Activated T-cell treated with anti-CD3 and anti-CD28 coated beads, Interleukin-2, amount 50 U/mL, for 4 hours (primary cell): Measurements from ENCODE around the gene GCK. TPM values are rescaled to one million over a fixed set of nuclear protein-coding genes. Genes with fewer than 3 reads are reported as not detected.

ENCODE experiments used
- ATAC-seq, 2 donors: fragments of 200-7000 bp; cut with Tn5 transposase; one replicate each; pipeline ENCODE4 v1.10.0; 2021
- DNase-seq: peaks from one replicate; pipeline ENCODE4 v3.0.0-alpha.2; 2020
- H3K27me3 Mint-ChIP-seq: one replicate; pipeline ENCODE4 v1.8.0; 2021; ENCODE audit warnings: low read depth, mixed read lengths
- H3K36me3 Mint-ChIP-seq: one replicate; pipeline ENCODE4 v1.8.0; 2022; ENCODE audit warnings: mixed read lengths; ENCODE audit not compliant: insufficient read depth
- H3K4me1 Mint-ChIP-seq: one replicate; pipeline ENCODE4 v1.8.0; 2021; ENCODE audit warnings: low read depth, mixed read lengths
- H3K4me3 Mint-ChIP-seq: one replicate; pipeline ENCODE4 v1.8.0; 2021; ENCODE audit warnings: mild to moderate bottlenecking, moderate library complexity, mixed read lengths
- H3K9me3 Mint-ChIP-seq: one replicate; pipeline ENCODE4 v1.8.0; 2021; ENCODE audit warnings: mixed read lengths
- total RNA-seq, 3 donors: library from RNA; stranded (reverse); gene quantifications; one replicate each; pipeline ENCODE4 v1.2.1, GENCODE V29; 2021

The GCK gene
- total RNA-seq, 3 donors from 2014 or later = 1.3 to 4.3 (median 2.7) TPM

DNA sequence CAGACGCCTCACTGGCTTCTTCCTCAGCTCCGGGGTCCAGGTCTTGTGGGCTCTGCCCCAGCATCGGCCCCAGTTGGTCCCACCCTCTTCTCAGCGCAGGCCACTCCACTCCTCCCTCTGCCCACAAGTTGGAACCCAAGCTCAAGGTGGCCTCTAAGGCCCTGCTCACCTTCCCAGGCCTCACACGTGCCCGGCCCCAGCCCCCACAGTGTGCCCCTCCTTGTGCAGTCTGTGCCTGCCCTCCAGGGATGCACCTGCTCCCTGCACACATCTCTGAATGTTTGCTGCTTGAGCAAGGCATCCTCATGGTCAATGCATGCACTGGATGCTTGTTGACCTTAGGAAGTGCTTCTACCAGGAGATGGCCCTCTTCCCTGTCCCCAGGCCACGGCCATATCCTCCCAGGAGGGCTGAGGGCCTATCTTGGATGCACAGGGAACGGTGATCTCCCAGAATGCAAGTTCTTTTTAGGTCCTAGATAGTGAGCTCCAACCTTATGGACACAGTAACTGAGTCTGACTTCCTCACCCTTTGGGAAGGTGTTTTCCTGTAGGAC is 92.8 kb downstream of the GCK start:
- Mint-ChIP-seq H3K4me1 (peaks cover 10% of the 10 kb centered on the region), H3K27me3 (no peaks in the 10 kb centered on the region), H3K9me3 (no peaks in the 10 kb centered on the region), H3K4me3 (no peak overlapping the region), H3K36me3 (no peaks in the 10 kb centered on the region)
- ATAC-seq (no peak), DNase-seq (no peak)

- Mint-ChIP-seq H3K36me3 (no peaks in the 10 kb centered on the region), H3K4me1 (peaks cover 10% of the 10 kb centered on the region), H3K27me3 (no peaks in the 10 kb centered on the region), H3K9me3 (no peaks in the 10 kb centered on the region), H3K4me3 (no peak overlapping the region)
- ATAC-seq (no peak), DNase-seq (no peak)
Measured at GRCh38 chr7:44095781-44096180, 93.5 kb downstream of the GCK start.

DNA sequence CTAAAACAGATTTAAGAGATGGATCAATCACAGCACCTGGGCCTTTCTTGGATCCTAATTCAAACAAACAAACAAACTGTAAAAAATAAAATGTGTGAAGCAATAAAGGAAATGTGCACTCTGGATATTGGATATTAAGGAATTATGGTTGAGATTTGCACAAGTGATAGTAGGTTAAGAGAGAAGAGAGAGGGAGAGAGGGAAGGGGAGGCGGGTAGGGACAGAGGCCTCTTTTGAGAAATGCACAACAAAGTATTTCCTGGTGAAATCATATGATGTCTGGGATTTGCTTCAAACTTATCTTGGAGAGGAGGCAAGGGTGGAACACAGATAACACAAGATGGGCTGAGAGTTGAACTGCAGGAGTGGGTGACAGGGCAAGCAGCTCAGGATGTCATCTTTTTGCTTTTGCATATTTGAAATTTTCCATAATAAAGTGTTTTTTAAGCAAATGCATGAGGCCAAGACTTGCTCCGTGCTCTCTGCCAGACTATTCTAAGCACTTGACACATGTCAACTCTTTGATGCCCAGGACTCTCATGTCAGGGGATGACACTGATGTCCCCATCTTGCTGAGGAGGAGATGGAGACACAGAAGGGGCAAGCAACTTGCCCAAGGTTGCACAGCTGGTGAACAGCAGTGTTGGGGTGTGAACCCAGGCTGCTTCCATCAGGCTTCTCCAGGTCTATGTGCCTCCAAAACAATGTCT is 94.2 kb downstream of the GCK start:
- no peaks in the 10 kb centered on the region for H3K27me3 Mint-ChIP-seq
- ATAC-seq (no peak), DNase-seq (no peak)
- H3K4me1 Mint-ChIP-seq = peaks cover 10% of the 10 kb centered on the region
- H3K9me3 Mint-ChIP-seq = no peaks in the 10 kb centered on the region
- H3K36me3 Mint-ChIP-seq = no peaks in the 10 kb centered on the region
- no peak overlapping the region for H3K4me3 Mint-ChIP-seq

- Mint-ChIP-seq H3K27me3 (no peaks in the 10 kb centered on the region), H3K36me3 (no peaks in the 10 kb centered on the region), H3K4me1 (peaks cover 10% of the 10 kb centered on the region), H3K9me3 (no peaks in the 10 kb centered on the region), H3K4me3 (no peak overlapping the region)
- DNase-seq (no peak), ATAC-seq (no peak)
Measured at GRCh38 chr7:44094365-44094764, 94.9 kb downstream of the GCK start.

Other genes with a start within 250 kb of the GCK start
- not detected for gene SPDYE1, start 191.5 kb downstream of the GCK start, total RNA-seq
- gene DBNL, start 144.7 kb downstream of the GCK start, total RNA-seq = 100 to 1,000 TPM; 147 to 167 (median 165) TPM
- under 1 TPM in 1 of 3 donors, not detected in 2; 0.24 TPM for gene PGAM2, start 123.9 kb downstream of the GCK start, total RNA-seq
- gene POLM, start 106.9 kb downstream of the GCK start, total RNA-seq = 10 to 100 TPM; 33.0 to 45.1 (median 37.7) TPM
- 10 to 100 TPM; 26.7 to 36.3 (median 35.7) TPM for gene AEBP1, start 85.1 kb downstream of the GCK start, total RNA-seq
- gene POLD2, start 65.9 kb downstream of the GCK start, total RNA-seq = 100 to 1,000 TPM; 336 to 373 (median 346) TPM
- gene MYL7, start 48.1 kb downstream of the GCK start, total RNA-seq = under 1 TPM in 1 of 3 donors, not detected in 2; 0.55 TPM
- gene YKT6, start 11.5 kb upstream of the GCK start, total RNA-seq = 100 to 1,000 TPM; 114 to 121 (median 115) TPM
- 1 to 10 TPM in 2 of 3 donors, under 1 TPM in 1; 0.33 to 1.8 (median 1.6) TPM for gene CAMK2B, start 136.2 kb upstream of the GCK start, total RNA-seq